ENCODE measurements around the gene SLITRK3.

Gene SLITRK3

DNA sequence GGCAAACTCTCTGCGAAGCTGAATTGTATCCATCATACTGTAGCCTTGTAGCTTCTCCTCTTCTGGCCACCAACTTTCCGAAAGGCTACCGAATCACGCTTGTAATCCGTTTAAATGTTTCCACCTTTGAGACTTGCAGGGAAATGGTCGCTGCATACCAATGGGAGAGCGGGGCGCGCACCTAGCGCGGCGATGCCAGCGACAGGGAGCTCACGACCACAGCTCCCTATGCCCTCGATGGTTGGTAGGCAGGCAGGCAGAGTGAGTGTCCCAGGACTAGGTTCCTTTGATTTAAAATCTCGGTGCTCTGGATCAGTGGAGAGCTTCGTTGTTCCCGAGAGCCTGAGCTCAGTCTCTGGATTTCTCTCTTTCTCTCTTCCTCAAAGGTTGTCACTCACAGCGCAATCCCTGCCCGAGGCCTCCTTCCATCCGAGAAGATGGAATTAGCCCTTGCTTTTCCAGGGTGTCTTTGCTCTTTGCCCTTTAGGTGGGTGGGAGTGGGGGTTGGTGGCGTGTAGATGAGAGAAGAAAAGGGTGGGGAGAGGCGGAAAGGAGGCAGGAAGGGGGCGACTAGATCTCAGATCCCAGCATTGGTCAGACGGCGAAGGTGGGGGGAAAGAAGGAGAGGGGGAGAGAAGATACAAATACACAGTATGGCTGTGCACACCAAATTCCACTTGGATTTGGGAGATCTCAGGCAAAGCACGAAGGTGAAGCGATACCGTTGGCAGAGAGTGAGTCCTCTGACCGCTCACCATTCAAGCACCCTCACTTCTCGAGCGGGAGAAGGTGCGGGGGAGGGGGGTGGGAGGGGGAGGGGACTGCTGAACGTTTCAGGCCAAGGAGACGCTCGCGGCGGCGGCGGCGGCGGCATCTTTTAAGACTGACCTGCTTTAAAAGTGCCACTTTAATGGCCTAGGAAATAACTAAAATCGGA is at the start of gene SLITRK3:
TSS of gene SLITRK3 (minus strand) at position 745 of the 937 bp plus-strand sequence. CDS start 5,554 bp downstream, outside the sequence.
- TF ChIP-seq, protein P1, sequence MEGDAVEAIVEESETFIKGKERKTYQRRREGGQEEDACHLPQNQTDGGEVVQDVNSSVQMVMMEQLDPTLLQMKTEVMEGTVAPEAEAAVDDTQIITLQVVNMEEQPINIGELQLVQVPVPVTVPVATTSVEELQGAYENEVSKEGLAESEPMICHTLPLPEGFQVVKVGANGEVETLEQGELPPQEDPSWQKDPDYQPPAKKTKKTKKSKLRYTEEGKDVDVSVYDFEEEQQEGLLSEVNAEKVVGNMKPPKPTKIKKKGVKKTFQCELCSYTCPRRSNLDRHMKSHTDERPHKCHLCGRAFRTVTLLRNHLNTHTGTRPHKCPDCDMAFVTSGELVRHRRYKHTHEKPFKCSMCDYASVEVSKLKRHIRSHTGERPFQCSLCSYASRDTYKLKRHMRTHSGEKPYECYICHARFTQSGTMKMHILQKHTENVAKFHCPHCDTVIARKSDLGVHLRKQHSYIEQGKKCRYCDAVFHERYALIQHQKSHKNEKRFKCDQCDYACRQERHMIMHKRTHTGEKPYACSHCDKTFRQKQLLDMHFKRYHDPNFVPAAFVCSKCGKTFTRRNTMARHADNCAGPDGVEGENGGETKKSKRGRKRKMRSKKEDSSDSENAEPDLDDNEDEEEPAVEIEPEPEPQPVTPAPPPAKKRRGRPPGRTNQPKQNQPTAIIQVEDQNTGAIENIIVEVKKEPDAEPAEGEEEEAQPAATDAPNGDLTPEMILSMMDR (conservative IDR thresholded peaks at IDR 0.05; ENCODE audit: low read depth, low read length) = no peak
- no peak for DNase-seq (ENCODE audit: low read depth)
- H3K4me3 ChIP-seq (ENCODE audit: low read length) = peak within 1 kb of the TSS; percentile 67

GRCh38 chr3:165243597-165243996 is 47.4 kb upstream of the SLITRK3 start:
- H3K4me3 ChIP-seq (ENCODE audit: low read length) = no peak overlapping the region
- no peak for DNase-seq (ENCODE audit: low read depth)
- TF ChIP-seq, protein P1 (conservative IDR thresholded peaks at IDR 0.05; ENCODE audit: low read depth, low read length) = no peak

DNA sequence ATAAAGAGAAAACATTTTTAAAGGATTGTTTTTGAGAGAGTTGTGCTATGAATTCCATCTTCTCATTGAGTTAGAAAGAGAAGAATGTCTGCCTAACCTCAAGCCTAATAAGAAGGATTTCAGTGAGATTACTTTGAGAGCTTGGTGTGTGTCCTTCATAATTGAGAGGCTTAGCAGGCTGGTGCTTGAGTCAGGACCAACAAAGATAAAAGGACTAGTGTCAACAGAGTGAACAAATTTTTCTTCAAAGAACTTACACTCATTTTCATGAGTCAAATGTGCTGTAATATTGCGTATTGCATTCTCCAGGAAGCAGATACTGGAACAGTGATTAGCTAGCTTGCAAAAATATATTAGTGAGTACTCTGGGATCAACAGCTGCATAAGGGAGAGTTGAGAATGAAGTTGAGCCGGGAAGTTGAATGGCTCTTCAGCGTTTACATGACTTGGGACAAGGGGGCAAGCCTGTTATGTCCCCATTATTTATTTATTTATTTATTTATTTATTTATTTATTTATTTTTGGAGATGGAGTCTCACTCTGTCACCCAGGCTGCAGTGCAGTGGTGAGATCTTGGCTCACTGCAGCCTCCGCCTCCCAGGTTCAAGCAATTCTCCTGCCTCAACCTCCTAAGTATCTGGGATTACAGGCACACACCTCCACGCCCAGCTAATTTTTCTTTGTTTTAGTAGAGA is 37.5 kb upstream of the SLITRK3 start:
- no peak overlapping the region for H3K4me3 ChIP-seq (ENCODE audit: low read length)
- DNase-seq (ENCODE audit: low read depth) = peak; percentile 95
- TF ChIP-seq, protein P1 (conservative IDR thresholded peaks at IDR 0.05; ENCODE audit: low read depth, low read length) = no peak

- DNase-seq (ENCODE audit: low read depth) = no peak
- TF ChIP-seq, protein P1 (conservative IDR thresholded peaks at IDR 0.05; ENCODE audit: low read depth, low read length) = peak; percentile 4
- H3K4me3 ChIP-seq (ENCODE audit: low read length) = no peak overlapping the region
Measured at GRCh38 chr3:165225604-165226003, 29.4 kb upstream of the SLITRK3 start.

GRCh38 chr3:165217739-165218138 is 21.6 kb upstream of the SLITRK3 start:
- TF ChIP-seq, protein P1 (conservative IDR thresholded peaks at IDR 0.05; ENCODE audit: low read depth, low read length) = no peak
- H3K4me3 ChIP-seq (ENCODE audit: low read length) = no peak overlapping the region
- DNase-seq (ENCODE audit: low read depth) = no peak

DNA sequence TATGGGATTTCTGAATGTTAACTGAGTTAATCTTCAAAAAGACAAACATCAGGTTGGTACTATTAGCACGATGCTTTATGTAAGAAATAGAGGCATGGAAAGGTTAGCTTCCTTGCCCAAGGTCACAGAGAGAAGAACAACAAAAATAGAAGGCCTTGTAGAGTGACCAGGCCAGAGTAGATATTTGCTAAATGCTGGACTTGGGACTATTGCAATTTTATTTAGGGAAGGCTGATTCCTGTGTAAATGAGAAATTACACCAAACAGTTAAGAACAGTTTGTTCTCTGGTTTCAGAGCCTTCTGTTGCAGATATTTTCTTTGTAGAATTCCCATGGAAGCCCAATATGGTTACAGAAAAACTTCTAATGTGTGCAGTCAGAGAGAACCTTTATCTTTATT is 16.4 kb upstream of the SLITRK3 start:
- no peak for DNase-seq (ENCODE audit: low read depth)
- no peak overlapping the region for H3K4me3 ChIP-seq (ENCODE audit: low read length)
- TF ChIP-seq, protein P1 (conservative IDR thresholded peaks at IDR 0.05; ENCODE audit: low read depth, low read length) = no peak

Measured in retinal pigment epithelial cell (primary cell).